Panc1 (cell line): ENCODE results near the gene SELL. TPM values are rescaled to one million over a fixed set of nuclear protein-coding genes. Genes with fewer than 3 reads are reported as not detected.

ENCODE experiments used
- ATAC-seq: fragments of 200-7000 bp; cut with Tn5 transposase; 2 replicates; pipeline ENCODE4 v1.9.1; 2020; ENCODE audit warnings: mild to moderate bottlenecking, moderate library complexity
- BruUV-seq: library from RNA; stranded (reverse); fragments of 400-500 nt; replicated peaks from 2 replicates; lab custom pipeline; 2021; lab: Mats Ljungman, UMichigan
- CTCF ChIA-PET: fragments of 300-600 bp; sonication (Branson Sonifier 250); formaldehyde crosslinking; loops from one replicate; lab custom pipeline; 2022; ENCODE audit warnings: antibody characterized with exemption; lab: Charles Lee
- POLR2A ChIA-PET: fragments of 300-600 bp; sonication (Branson Sonifier 250); formaldehyde crosslinking; loops from one replicate; lab custom pipeline; 2022; ENCODE audit warnings: antibody characterized with exemption; lab: Charles Lee
- DNase-seq: peaks from one replicate; pipeline ENCODE4 v3.0.0-alpha.2; 2010; ENCODE audit warnings: low read depth, low spot score
- H3K27ac ChIP-seq: 2 replicates; pipeline ENCODE4 v1.5.1; 2011; ENCODE audit warnings: mild to moderate bottlenecking, low read length, inconsistent platforms
- H3K27me3 ChIP-seq: fragments of 200-500 bp; sonication (Bioruptor generic); 2 replicates; pipeline ENCODE4 v1.6.0; 2014; ENCODE audit warnings: low read length, inconsistent platforms; ENCODE audit not compliant: control insufficient read depth, insufficient read depth
- H3K36me3 ChIP-seq: fragments of 200-500 bp; sonication (Bioruptor generic); 2 replicates; pipeline ENCODE4 v1.5.1; 2014; ENCODE audit warnings: inconsistent platforms, mild to moderate bottlenecking, low read length, moderate library complexity; ENCODE audit not compliant: control insufficient read depth, insufficient read depth
- H3K4me1 ChIP-seq: 2 replicates; pipeline ENCODE4 v1.5.1; 2011; ENCODE audit warnings: inconsistent platforms, mild to moderate bottlenecking, low read length, moderate library complexity; ENCODE audit not compliant: control insufficient read depth, insufficient read depth
- H3K4me3 ChIP-seq, 2 experiments: 2 replicates each; pipeline ENCODE4 v1.5.1; 2011 to 2012; ENCODE audit warnings: low read depth in 2 of 2, low read length in 2 of 2, mild to moderate bottlenecking in 2 of 2, inconsistent platforms in 1 of 2, moderate library complexity in 1 of 2
- H3K9me3 ChIP-seq: fragments of 200-500 bp; sonication (Bioruptor generic); 2 replicates; pipeline ENCODE4 v1.5.1; 2014; ENCODE audit warnings: low read depth, mild to moderate bottlenecking, inconsistent platforms, low read length, moderate library complexity; ENCODE audit not compliant: control insufficient read depth, insufficient read depth
- CTCF ChIP-seq: fragments of 450-650 bp; IDR thresholded peaks from 2 replicates; pipeline ENCODE4 v1.5.1; 2017; ENCODE audit warnings: mild to moderate bottlenecking
- POLR2AphosphoS5 ChIP-seq: IDR thresholded peaks from 2 replicates; pipeline ENCODE4 v1.6.1; 2012; ENCODE audit warnings: mild to moderate bottlenecking, low read depth, low read length, moderate library complexity
- REST ChIP-seq, 2 experiments: IDR thresholded peaks; 2 replicates each; pipeline ENCODE4 v1.6.1; 2011 to 2012; ENCODE audit warnings: low read depth in 2 of 2, control low read depth in 1 of 2, low read length in 1 of 2, mild to moderate bottlenecking in 1 of 2, moderate library complexity in 1 of 2; ENCODE audit not compliant: insufficient read depth in 1 of 2
- SIN3A ChIP-seq: IDR thresholded peaks from 2 replicates; pipeline ENCODE4 v1.6.1; 2012; ENCODE audit warnings: low read depth, mild to moderate bottlenecking, low read length, moderate library complexity, borderline replicate concordance; ENCODE audit not compliant: insufficient read depth
- TCF7L2 ChIP-seq: IDR thresholded peaks from 2 replicates; pipeline ENCODE4 v1.6.1; 2011; ENCODE audit warnings: mild to moderate bottlenecking, low read depth, low read length, inconsistent platforms
- in situ Hi-C: cut with HindIII; loops from 2 replicates; pipeline ENCODE4 v1.10.0; 2016; ENCODE audit warnings: low sequenced_read_pairs, low pct_unique_long_range_greater_than_20kb
- intact Hi-C: fragments of 100-400 bp; cut with micrococcal nuclease; formaldehyde crosslinking; loops from one replicate; pipeline ENCODE4 v1.10.0; 2022; ENCODE audit not compliant: unreplicated experiment
- total RNA-seq: library from RNA; stranded (reverse); gene quantifications from one replicate; pipeline ENCODE4 v1.2.1, GENCODE V29; 2021; ENCODE audit not compliant: unreplicated experiment

Gene SELL
- total RNA-seq, 1 experiment from 2014 or later = 0.31 TPM

GRCh38 chr1:169746550-169746949 lies 35.1 kb upstream of the SELL start:
- Histone ChIP-seq H3K4me1 (no peaks in the 10 kb centered on the region), H3K27ac (no peak overlapping the region), H3K27me3 (no peaks in the 10 kb centered on the region), H3K36me3 (no peaks in the 10 kb centered on the region), H3K4me3 (no peak overlapping the region), H3K9me3 (no peaks in the 10 kb centered on the region)
- ATAC-seq (no peak), DNase-seq (no peak)
- in situ Hi-C loops (no loop called here), intact Hi-C loops (no loop called here)
- CTCF ChIA-PET = no interaction called here
- no TSS peak for BruUV-seq
- POLR2A ChIA-PET = no interaction called here
- TF ChIP-seq SIN3A (no peak), TCF7L2 (no peak), POLR2AphosphoS5 (no peak), REST (IDR thresholded peaks at IDR 0.05; ENCODE audit: insufficient read depth in 1 of 2, low read depth in 2 of 2, low read length in 1 of 2) (no peak), CTCF (no peak)

- no peak for DNase-seq
- intact Hi-C loops = no loop called here
Observed at GRCh38 chr1:169745015-169745861, 33.8 kb upstream of the SELL start.

More at GRCh38 chr1:169745015-169745861, 33.8 kb upstream of the SELL start:
- ATAC-seq = no peak
- CTCF ChIA-PET = no interaction called here
- Histone ChIP-seq H3K9me3 (no peaks in the 10 kb centered on the region), H3K4me1 (no peaks in the 10 kb centered on the region), H3K4me3 (no peak overlapping the region), H3K36me3 (no peaks in the 10 kb centered on the region), H3K27ac (no peak overlapping the region), H3K27me3 (no peaks in the 10 kb centered on the region)
- POLR2A ChIA-PET = no interaction called here
- BruUV-seq = no TSS peak
- in situ Hi-C loops = no loop called here
- TF ChIP-seq POLR2AphosphoS5 = no peak
- TF ChIP-seq CTCF = no peak
- TF ChIP-seq REST (IDR thresholded peaks at IDR 0.05; ENCODE audit: insufficient read depth in 1 of 2, low read depth in 2 of 2, low read length in 1 of 2) = no peak
